Measurements from ENCODE around the gene CPT1A.

Gene CPT1A

DNA sequence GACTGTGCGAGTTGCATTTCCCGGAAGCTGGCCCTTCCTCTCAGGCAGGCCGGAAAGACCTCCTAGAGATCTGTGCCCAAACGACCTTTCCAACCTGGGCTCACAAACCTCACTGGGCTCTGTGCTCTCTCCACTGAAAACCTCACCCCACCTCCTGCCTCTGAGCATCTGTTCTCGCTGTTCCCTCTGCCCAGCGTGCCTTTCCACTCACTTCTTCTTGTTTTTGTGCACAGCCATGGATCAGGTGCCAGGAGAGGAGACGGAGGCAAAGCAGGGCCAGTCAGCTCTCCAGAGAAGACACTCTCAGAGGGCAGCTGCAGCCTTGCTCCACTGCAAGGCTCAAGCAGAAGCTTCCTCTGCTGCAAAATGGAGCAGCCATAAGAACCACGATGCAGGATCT is 10.9 kb upstream of the CPT1A start:
- no peak for DNase-seq

- no peak for DNase-seq
Measured at GRCh38 chr11:68848429-68848828, 6.7 kb upstream of the CPT1A start.

DNA sequence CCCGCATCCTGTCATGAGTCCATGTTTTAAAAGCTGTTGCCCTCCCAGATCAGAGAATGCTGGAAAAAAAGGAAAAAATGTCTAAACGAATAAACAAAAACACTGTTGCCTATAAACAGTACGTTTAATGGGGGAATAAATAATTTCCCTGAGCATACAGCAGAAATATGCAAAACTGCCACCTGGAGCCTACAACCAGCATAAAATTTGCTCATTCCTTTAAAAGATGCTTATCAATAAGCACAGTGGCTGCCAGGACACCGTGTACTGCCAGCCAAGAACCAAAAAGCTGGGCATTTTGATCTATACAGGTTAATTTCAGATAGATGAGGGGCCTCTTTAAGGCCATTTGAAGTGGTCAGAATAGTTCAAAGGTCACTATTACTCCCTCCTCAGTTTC is 5.7 kb upstream of the CPT1A start:
- no peak for DNase-seq

DNA sequence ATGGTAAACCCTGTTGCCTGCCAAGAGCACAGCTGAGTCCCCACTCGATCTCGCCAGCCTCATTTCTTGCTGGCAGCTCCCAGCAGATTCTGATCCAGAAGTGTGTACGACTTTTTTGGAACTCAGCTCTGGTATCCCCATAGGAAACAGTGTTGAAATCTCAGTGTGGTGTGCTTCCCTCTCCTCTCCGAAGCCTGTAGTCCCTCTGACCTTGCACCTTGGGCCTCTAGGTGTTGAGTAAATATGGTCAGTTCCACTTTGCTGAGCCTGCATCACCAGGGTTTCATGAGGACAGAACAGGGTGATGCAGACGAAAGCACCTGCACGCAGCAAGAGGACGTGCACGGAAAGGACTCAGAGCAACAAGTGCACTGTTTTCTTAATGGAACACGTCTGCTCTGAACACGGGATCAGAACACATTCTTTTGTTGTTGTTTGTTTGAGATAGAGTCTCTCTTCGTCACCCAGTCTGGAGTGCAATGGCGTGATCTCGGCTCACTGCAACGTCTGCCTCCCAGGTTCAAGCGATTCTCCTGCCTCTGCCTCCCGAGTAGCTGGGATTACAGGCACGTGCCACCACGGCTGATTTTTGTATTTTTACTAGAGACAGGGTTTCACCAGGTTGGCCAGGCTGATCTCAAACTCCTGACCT is 3.8 kb upstream of the CPT1A start:
- DNase-seq = no peak

DNA sequence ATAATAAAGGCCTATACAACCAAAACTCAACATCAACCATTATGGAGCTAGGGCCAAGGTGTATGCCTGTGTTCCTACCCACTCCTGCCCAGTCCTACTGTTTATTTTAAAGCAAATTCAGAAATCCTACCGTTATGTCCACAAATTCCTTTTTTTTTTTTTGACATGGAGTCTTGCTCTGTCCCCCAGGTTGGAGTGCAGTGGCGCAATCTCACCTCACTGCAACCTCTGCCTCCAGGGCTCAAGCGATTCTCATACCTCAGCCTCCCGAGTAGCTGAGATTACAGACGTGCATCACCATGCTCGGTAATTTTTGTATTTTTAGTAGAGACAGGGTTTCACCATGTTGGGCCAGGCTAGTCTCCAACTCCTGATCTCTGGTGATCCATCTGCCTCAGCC is 3.1 kb upstream of the CPT1A start:
- DNase-seq = no peak

DNA sequence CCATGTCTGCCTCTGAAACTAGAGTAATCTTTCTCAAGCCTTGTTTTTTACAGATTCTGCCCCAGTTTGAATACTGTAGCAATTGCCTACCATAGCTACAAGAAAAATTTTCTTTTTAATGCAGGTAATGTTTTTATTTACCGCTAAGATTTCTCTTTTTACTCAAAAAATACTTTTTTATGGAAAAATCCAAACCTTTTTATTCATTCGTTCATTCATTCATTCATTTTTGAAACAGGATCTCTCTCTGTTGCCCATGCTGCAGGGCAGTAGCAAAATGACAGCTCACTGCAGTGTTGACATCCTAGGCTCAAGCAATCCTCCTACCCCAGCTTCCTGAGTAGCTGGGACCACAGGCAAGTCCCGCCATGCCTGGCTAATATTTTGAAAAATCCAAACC is 2.7 kb upstream of the CPT1A start:
- DNase-seq = no peak

DNA sequence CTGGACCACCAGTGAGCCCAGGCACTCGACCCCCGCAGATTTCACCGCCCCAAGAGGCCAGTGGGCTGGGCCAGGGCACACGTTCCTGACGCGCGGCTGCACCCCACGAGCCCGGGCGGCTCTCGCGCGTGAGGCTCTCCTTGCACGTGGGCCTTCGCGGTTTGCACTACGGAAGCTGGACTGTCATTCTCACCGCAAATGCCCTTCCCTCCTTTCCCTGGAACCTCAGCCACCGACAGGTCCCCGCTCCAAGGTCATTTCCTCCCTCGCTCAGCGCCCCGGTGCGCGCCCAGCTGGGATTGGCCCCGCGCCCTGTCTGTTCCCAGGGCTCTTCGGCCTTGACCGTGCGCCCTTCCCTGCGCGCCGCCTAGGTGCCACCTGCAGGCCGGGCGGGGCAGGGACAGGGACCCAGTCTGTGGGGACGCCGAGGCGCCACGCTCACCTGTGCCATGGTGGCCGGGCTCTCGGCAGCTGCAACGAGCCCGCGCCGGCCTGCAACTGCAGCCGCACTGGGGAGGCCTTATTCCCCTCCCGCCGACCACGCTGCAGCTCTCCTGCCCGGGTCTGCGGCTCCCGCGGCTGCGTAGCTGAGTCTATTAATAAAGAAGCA is 2.1 kb upstream of the CPT1A start:
- no peak for DNase-seq

DNA sequence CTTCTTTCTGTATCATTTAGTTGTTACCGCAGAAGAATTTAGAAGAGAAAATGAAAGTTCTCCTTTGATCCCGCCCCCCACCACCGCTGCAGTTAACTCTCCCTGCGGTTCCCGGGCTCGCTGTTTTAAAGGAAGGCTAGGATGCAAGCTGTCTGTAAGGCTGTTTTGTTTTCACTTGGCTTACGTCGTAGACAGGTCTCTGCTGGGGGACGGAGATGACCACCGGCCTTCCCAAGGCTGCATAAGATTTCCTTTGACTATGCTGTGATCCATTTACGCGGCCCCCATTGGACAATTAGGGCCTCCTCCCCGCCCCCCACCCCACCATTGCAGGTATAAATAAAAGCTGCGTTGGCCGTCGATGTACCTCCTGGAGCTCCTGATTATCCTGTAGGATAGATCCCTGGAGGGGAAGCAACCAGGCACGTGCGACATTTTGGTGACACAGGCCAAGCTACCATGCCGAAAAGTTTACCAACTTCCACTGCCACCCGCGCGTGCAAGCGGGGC is 1.4 kb upstream of the CPT1A start:
- no peak for DNase-seq

GRCh38 chr11:68842427-68843051 is 823 bp upstream of the CPT1A start:
- DNase-seq = no peak

DNA sequence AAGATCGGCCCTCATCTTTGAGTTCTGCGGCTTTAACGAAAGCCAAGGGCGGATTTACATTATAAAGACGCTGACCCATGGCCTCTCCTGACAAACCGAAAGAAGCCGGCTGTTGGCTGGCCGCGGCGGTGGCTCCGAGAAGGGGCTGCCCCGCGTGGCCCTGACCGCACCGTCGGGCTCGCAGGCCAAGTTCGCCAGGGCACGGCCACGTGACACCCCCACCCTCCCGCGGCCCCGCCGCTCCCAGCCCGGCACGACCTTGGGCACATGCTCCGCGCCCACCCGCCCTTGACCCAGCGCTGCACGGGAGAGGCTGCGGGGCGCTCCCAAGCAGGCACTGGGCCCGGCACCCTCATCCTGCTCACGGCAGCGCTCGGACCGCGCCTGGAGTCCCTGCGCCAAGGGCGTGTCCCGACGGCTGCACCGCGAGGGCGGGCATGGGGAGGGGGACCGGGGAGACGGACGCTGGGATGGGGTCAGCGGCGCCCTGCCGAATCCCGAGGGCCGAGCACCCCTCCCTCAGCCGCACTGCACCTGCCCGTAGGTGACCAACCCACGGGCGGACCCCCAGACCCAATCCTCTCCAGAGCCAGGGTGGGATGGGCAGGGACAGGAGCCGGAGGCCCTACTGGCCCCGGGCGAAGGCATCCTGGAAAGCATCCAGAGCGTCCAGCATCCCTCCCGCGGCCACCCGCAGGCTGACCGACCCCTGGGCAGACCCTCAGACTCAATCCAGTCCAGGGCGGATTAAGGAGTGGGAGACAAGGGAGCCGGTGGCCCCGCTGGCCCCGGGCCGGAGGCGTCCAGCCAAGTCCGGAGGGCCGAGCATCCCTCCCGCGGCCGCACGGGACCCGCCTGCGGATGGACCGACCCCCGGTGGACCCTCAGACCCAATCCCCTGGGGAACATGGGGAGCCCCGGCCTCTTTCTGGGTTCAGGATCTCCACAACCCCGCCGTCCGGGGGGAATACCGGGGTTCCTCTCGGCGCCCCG is 759 bp downstream of the CPT1A start:
- DNase-seq = peak in 1 of 2 experiments; percentile 43

DNA sequence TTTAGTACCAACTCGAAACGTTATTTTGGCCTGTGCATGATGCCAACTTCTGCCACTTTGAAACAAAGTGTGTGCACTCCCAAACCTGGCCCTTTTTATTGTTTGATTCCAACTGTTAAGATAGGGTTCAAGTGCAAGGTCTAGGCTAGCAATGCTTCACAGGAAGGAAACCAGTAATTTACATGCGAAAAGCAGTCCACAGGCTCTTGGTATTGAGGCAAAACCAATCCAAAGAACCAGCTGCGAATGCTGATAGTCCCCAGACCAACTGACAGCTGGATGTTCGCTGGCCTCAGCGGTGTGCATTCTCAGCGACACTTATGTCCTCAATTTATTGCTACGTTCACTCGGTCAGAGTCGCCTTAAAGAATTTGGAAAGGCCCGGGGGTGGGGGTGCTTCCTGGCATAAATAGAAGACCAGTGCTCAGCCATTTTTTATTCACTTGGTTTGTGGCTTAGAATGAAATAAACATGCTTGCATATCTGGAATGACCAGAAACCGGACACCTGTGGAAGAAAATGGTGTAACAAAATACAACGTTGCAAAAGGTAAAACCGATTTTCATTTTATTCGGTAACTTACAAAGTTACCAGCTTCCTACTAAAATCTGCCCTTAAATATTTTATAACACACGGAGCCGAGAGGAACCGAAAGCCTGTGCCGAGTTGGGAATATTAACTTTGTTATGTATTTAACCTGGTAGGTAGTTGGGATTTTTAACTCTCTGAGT is 1.6 kb downstream of the CPT1A start:
- peak in 1 of 2 experiments; percentile 58 for DNase-seq

GRCh38 chr11:68839054-68839865 is 2.5 kb downstream of the CPT1A start:
- peak; percentile 86 to 93 for DNase-seq

GRCh38 chr11:68838572-68838964 is 3.1 kb downstream of the CPT1A start:
- no peak for DNase-seq

DNA sequence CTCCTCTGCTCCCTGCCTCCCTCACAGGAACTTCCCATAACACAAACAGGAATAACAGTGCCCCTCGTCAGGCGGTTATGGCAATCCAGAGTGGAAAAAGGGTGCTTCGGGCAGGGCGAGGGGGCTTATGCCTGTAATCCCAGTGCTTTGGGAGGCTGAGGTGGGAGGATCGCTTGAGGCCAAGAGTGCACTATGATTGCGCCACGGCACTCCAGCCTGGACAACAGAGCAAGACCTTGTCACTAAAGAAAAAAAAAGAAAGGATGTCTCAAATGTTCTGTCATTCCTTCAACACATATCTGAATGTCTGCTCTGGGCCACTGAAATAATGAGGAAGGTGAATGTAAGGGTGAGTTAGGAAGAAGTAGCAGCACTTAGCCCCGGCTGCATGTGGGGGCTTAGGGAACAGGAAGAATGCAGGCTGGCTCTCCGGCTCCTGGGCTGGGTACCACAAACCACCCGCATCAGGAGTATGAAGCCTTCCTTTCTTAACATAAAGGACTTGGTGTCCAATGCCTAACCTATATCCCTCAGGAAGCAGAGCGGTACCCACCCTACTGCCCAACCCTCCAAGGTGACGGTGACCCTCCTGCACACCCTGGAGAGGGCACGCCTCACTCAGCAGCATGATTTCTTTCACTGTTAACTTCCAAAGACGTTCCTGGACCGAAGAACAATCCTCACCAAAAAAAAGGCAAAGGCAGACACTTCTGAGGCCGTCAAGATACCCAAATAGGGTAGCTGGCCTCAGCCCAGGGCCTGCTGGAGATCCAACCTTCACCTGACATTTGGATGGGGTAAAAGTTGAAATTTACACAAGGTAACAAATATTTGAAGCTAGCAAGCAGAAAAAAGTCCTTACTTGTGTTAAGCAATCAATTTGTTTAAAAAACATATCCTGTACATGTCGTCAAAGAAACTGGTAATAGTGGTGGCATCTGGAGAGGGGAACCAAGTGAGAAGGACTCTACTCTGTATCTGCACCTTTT is 3.8 kb downstream of the CPT1A start:
- no peak for DNase-seq

DNA sequence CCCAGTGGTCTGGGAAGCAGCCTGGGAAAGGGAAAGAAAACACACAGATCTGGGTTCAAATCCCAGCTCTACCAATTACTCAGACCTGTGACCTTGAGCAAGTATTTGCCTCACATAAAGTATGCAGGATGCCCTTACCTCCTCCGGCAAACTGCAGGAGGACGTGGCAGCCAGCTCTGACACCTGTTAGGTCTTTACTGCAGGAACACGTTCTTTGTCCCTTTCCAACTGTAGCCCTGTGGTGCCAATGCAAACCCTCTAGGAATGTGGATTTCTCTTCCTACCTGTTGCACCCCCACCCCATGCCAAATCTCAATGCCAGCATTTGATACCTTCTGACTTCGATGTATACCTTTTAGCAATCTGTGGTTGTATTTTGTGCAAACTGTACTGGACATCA is 6.0 kb downstream of the CPT1A start:
- no peak for DNase-seq

DNA sequence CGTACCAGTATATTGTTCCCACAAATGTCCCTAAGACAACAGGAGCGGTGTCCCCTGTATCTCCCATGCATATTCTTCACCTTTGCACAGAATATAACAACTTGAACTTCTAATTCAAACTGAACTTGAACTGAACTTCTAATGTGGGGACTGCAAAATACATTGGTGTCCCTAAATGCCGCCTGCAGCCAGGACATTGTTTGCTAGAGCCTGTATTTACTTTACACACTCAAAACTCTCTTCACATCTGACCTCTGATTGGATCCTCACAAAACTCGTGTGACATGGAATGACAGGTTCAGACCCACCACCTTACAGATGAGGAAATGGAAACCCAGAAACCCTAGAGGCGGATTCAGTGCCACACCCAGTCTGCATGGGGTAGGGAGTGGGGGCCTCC is 6.4 kb downstream of the CPT1A start:
- DNase-seq = no peak

- no peak for DNase-seq
Measured at GRCh38 chr11:68832476-68833181, 9.1 kb downstream of the CPT1A start.

DNA sequence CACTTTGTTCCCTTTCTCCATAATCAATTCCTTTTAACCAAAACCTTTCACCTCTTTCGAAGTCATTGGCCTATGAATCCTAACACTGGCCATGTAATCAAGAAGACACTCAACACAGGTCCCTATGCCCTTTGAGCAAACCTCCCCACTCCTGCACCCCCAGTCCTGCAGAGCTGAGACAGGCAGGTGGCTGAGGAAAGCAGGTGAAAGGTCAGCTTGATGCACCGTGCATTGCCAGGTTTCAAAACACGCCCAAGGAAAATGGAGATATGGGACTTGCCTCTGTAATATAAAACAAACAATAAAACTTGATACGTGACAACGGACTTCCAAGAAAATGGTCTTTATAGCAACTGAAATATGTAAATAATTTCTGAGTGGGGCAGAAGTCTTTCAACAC is 10.6 kb downstream of the CPT1A start:
- no peak for DNase-seq

DNA sequence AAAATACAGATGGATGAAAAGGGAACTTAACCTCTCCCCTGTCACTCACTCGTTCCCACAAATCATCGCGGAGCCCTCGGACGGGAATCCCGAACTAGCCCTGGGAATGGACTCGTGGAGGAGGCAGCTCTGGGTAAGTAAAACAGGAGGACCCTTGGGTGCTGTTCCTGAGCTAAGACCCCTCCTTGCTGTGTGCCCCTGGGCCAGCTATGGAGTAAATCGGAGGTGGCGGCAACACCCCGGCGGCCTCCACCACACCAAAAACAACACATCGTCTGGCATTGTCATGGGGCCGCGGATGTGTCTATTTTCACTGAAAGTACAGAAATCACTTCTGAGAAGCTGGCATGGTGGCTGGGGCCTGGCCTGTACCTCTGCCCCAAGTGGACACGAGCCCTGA is 12.1 kb downstream of the CPT1A start:
- no peak for DNase-seq

DNA sequence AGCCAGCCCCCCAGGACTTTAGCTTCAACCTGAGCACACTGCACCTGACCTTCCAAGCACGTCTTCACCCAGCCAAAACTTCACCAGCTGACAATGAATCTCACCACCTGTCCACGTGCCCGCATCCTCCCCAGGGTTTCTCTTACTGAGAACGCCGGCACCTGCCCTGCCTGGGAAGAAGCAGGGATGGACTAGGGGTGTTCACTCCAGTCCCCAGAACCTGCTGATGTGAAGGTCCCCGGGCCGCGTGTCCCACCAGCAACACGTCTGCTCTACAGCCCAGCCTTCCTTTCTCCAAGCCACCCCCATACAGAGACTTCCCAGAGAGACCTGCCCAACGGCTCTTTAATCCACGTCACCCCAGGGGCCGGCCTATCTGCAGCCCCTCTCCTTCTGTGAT is 12.8 kb downstream of the CPT1A start:
- no peak for DNase-seq

Measured in SW 1271 (cell line).